ENCODE results near the gene TRIM33. TPM values are rescaled to one million over a fixed set of nuclear protein-coding genes. Genes with fewer than 3 reads are reported as not detected.
"Not testable (repeated sequence)": the region's sequence is repeated elsewhere in the genome, so short reads cannot be mapped to it uniquely, and the experiment has no call there.

The TRIM33 gene
- total RNA-seq, 2 experiments from 2014 or later, result 31.5 to 32.8 TPM

DNA sequence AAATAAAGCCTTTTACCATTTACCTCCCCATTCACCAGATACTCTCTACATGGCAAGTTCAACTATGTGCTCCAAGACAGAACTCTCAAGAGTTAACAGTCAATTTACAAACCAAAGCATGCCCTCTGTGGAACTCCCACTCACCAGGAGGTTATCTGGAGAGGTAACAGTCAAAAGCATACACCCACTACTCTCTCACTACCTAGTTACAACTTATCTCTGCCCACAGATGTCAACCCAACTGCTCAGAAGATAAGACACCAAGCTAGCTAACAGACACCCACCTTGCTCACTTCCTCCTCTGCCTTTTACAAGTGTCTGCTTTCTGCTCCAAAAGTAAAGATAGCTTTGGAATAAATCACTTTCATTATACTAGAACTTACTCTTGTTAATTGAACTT is 131.0 kb downstream of the TRIM33 start:
- no peaks in the 10 kb centered on the region for H3K4me1 Mint-ChIP-seq
- no peak for DNase-seq
- peaks cover 5% of the 10 kb centered on the region for H3K36me3 Mint-ChIP-seq
- H3K4me3 Mint-ChIP-seq, result no peak overlapping the region
- peaks cover 39% of the 10 kb centered on the region for H3K9me3 Mint-ChIP-seq
- H3K27ac Mint-ChIP-seq, result no peak overlapping the region
- H3K27me3 Mint-ChIP-seq, result no peaks in the 10 kb centered on the region

DNA sequence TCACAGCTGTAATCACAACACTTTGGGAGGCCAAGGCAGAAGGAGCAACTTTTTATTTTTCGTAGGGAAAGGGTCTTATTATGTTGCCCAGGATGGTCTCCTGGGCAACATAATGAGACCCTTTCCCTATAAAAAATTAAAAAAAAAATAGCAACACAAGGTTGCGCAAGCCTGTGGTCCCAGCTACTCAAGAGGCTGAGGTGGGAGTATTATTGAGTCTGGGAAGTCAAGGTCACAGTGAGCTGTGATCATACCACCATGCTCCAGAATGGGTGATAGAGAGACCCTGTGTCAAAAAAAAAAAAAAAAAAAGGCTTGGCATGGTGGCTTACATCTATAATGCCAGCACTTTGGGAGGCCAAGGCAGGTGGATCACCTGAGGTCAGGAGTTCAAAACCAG is 131.6 kb downstream of the TRIM33 start:
- Mint-ChIP-seq H3K36me3 (peaks cover 5% of the 10 kb centered on the region), H3K27me3 (no peaks in the 10 kb centered on the region), H3K9me3 (peaks cover 36% of the 10 kb centered on the region), H3K4me1 (no peaks in the 10 kb centered on the region), H3K27ac (no peak overlapping the region), H3K4me3 (no peak overlapping the region)
- DNase-seq, result no peak

DNA sequence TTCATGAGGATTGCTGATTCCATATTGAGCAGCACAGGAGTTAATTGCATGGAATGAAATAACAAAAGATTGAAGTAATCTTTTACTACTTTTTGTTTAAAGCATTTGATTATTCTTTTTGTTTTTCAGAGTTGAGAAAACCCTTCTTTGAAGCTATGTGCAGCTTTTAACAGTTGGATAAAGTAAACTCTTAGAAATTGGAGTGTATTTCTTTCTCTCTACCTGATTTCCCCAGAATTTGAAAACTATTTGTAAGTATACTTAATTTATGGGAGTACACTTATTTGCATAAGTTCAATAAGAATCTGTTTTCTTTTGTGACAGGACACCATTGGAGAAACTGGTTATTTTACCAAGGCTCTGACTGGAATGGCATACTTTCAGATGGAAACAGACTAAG is 133.6 kb downstream of the TRIM33 start:
- Mint-ChIP-seq H3K27me3 (no peaks in the 10 kb centered on the region), H3K4me1 (no peaks in the 10 kb centered on the region), H3K9me3 (peaks cover 35% of the 10 kb centered on the region), H3K36me3 (peaks cover 6% of the 10 kb centered on the region), H3K27ac (no peak overlapping the region), H3K4me3 (no peak overlapping the region)
- DNase-seq, result no peak

DNA sequence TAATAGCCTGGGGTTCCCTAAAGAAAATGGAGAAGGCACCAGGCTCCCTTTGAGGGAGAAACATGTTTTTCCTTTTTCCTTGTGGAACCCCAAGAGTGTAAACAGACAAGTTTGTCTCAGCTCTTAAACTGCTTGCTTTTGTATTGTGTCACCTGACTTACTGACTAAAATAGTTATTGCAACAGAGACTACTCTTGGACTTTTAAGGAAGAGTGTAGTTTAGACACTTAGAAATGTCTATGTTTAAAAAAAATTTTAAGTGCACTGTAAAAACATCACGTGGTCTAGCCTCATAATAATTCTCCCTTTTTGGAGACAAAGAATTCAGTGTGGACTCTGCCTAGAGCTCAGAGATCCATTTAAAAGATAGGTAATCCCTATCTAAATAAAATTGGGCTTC is 141.1 kb downstream of the TRIM33 start:
- Mint-ChIP-seq H3K4me1 (no peaks in the 10 kb centered on the region), H3K27me3 (no peaks in the 10 kb centered on the region), H3K4me3 (no peak overlapping the region), H3K9me3 (peaks cover 16% of the 10 kb centered on the region), H3K27ac (no peak overlapping the region), H3K36me3 (peaks cover 2% of the 10 kb centered on the region)
- DNase-seq, result no peak

DNA sequence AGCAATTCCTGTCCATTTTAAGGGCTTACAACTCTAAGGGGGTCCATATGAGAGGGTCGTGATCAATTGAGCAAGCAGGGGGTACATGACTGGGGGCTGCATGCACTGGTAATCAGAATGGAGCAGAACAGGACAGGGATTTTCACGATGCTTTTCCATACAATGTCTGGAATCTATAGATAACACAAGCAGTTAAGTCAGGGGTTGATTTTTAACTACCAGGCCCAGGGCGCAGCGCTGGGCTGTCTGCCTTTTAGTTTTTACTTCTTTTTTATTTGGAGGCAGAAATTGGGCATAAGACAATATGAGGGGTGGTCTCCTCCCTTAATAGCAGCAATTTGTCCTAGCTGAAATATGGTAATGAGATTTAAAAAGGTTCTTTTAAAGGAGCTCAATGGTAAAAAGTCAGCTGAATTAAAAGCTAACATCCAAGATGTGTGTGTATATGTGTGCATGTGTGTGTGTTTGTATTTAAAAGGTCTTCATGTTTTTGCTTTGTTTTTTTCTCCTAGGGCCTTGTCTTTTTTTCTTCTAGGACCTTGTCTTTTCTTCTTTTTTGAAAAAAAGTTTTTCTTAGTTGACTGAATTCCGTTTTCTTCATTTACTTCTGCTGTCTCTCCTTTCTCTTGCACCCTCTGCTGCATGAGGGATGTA is 141.6 kb downstream of the TRIM33 start:
- H3K4me3 Mint-ChIP-seq, H3K4me1 Mint-ChIP-seq, H3K27me3 Mint-ChIP-seq, H3K27ac Mint-ChIP-seq, H3K36me3 Mint-ChIP-seq, DNase-seq: not testable (repeated sequence)
- peaks cover 16% of the 10 kb centered on the region for H3K9me3 Mint-ChIP-seq

DNA sequence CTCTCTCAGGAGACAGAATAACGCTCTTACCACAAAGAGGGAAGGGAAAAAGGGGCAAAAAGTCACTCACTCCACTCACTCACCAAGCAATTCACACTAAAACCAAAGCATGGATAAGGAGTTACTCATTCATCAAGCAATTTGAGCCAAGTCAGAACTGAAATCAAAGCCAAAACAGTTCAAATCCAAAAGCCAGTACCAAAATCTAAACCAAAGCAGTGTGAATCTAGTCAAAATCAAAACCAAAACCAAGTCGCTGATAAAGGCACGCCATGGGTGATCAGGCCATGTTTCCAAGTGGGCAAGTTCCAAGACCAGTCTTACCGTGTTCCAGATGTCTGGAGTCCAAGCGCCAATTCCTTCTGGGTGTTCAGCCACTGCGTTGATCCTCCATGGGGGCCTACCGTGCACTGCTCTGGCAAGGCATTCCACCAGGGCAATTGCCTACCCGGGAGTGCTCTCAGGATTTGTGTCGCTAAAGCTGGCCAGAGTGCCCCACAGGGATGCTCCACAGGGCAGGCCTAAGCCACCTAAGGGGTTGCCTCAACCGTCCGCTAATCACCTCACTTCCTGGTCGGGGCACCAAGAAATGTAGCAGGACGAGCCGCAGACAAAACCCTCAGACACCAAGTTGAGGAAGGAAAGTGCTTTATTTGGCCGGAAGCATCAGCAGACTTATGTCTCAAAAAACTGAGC is 142.3 kb downstream of the TRIM33 start:
- Mint-ChIP-seq H3K27ac (no peak overlapping the region), H3K4me3 (no peak overlapping the region), H3K4me1 (no peaks in the 10 kb centered on the region), H3K36me3 (no peaks in the 10 kb centered on the region), H3K9me3 (peaks cover 13% of the 10 kb centered on the region), H3K27me3 (no peaks in the 10 kb centered on the region)
- no peak for DNase-seq

DNA sequence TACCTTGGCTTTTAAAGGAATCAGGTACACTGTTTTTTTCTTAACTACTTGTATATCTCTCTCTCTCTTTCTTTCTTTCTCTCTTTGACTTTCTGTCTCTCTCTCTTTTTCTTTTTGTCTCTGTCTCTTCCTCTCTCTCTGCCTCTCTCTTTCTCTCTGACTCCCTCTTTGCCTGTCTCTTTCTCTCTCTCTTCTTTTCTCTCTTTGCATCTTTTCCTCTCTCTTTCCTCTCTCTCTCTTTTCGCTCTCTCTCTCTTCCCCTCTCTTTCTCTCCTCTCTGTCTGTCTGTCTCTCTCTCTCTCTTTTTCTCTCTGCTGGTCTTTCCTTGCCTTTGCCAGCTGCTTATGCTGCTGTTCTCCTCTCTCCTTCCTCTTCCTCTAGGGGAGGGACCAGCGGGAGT is 143.2 kb downstream of the TRIM33 start:
- Mint-ChIP-seq H3K9me3 (peaks cover 17% of the 10 kb centered on the region), H3K36me3 (peaks cover 2% of the 10 kb centered on the region), H3K4me1 (no peaks in the 10 kb centered on the region), H3K27me3 (no peaks in the 10 kb centered on the region), H3K4me3 (no peak overlapping the region), H3K27ac (no peak overlapping the region)
- DNase-seq, result no peak

DNA sequence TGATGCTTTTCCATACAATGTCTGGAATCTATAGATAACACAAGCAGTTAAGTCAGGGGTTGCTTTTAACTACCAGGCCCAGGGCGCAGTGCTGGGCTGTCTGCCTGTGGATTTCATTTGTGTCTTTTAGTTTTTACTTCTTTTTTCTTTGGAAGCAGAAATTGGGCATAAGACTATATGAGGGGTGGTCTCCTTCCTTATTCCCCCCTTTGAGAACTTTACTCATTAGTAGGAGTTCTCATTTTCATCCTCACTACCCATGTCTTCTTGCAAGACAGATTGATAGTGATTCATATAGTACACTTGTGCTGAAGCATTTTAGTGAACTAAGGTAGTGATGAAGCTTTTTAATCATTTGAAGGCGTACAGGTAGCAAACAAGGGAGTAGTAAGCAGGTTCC is 147.8 kb downstream of the TRIM33 start:
- not testable (repeated sequence) for H3K27me3 Mint-ChIP-seq, H3K27ac Mint-ChIP-seq, H3K4me1 Mint-ChIP-seq, H3K4me3 Mint-ChIP-seq, DNase-seq, H3K36me3 Mint-ChIP-seq
- peaks cover 17% of the 10 kb centered on the region for H3K9me3 Mint-ChIP-seq

DNA sequence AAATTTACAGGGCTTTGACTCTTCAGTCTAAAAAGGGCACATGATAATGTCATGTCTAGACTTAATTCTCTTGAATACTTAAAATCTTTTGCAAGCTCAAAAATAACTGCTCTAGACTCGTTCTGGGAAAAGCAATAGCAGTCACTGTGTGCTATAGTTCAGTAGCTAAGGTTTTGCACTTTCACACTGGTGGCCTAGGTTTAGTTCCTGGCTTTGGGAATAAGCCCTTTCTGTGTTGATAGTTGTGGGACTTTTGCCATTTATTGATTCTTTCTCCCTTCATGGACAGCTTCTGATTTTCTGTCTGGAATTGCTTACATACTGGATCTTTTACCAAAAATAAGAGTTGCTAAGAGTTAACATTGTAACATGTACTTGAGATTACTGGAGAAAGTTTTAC is 151.2 kb downstream of the TRIM33 start:
- H3K9me3 Mint-ChIP-seq, result peaks cover 8% of the 10 kb centered on the region
- no peak for DNase-seq
- H3K4me3 Mint-ChIP-seq, result no peak overlapping the region
- no peaks in the 10 kb centered on the region for H3K27me3 Mint-ChIP-seq
- H3K4me1 Mint-ChIP-seq, result no peaks in the 10 kb centered on the region
- H3K27ac Mint-ChIP-seq, result no peak overlapping the region
- H3K36me3 Mint-ChIP-seq, result peaks cover 2% of the 10 kb centered on the region

DNA sequence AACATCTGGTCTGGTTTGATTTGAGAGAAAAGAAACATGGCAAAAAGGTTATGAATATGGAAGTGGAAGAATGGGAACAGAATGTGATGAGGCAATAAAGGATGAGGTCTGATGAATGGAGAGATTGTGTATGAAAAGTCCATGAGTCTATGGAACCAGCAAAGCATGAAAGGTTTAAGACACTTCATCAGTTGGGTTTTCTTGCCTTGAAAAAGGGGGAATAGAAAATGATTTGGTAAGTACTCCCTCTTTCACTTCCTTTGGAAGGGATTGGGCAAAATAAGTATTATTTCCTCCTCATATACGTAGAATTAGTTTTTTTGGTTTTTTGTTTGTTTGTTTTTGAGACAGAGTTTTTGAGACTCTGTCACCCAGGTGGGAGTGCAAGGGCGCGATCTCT is 155.8 kb downstream of the TRIM33 start:
- Mint-ChIP-seq H3K27ac (no peak overlapping the region), H3K4me1 (peaks cover 9% of the 10 kb centered on the region), H3K4me3 (no peak overlapping the region), H3K9me3 (no peaks in the 10 kb centered on the region), H3K27me3 (no peaks in the 10 kb centered on the region), H3K36me3 (no peaks in the 10 kb centered on the region)
- DNase-seq, result no peak

DNA sequence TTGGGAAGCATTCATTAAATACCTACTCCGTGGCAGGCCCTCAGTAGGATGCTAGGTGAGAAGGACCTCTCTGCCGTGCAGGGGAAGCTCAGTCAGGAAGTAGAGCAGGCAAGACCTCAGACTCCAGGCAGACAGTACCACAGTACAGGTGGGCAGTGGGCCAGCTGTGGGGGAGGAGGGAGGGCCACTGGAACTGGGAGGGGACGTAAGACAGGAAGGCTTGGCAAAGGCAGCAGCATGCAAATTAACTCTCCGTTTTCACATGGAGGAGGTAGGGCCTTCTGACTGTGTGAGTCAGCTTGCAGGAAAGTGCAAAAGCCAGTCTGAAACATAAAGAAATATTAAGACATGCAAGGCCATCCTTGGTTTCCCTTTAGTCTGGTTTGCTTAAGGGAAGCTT is 157.7 kb downstream of the TRIM33 start:
- DNase-seq, result no peak
- Mint-ChIP-seq H3K9me3 (no peaks in the 10 kb centered on the region), H3K4me3 (no peak overlapping the region), H3K36me3 (no peaks in the 10 kb centered on the region), H3K27ac (no peak overlapping the region), H3K4me1 (peaks cover 9% of the 10 kb centered on the region), H3K27me3 (no peaks in the 10 kb centered on the region)

DNA sequence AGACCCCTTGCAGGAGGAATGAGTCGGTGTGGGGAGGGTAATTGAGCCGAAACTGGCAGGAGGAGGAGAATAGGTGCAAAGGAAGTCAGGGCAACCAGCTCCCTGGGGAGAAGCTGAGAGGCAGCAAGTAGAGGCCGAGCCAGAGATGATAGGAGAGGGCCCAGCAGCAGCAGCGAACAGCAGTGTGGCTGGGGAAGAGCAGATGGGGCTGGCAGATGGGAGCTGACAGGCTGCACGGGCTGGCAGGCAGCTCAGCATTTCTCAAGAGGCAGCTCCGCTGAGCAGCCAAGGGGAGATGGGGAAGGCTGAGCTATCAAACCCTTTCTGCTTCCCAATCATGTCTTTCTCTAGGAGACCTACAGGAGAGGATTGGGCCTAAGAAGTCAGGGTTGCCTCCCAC is 158.2 kb downstream of the TRIM33 start:
- Mint-ChIP-seq H3K9me3 (no peaks in the 10 kb centered on the region), H3K4me3 (no peak overlapping the region), H3K36me3 (no peaks in the 10 kb centered on the region), H3K4me1 (peaks cover 9% of the 10 kb centered on the region), H3K27me3 (no peaks in the 10 kb centered on the region), H3K27ac (no peak overlapping the region)
- DNase-seq, result no peak

DNA sequence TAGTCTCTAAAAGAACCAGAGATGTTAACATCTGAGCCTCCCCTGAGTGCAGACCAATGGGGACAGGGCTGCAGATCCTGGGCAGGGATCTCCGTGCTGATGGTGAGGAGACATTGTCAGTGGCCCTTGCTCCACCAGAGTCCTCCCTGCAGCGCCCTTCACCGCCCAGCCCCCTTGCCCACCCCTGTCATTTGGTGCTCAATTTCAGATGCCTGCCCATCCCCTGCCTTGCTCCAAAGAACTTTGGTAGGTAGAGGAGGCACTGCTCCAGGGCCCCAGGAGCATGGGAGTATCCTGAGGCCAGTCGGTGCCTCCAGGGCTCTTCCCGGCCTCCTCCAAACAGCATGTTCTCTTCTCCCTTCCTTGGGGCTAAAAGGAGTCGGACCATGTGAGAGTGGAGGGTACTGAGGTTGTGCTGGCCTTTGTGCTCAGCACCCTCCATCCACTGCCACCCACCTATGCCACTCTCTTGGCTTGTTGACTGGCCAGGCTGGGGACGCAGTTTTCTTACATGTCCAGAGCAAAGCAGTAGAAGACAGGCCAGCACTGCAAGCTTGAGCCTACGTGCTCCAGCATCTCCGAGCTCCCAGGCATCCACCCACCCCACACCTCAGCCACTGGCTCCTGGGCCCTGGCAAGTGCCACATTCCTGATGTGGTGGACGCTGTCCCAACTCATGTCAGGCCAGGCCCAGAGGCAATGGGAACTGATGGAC is 160.1 kb downstream of the TRIM33 start:
- Mint-ChIP-seq H3K4me1 (peaks cover 12% of the 10 kb centered on the region), H3K27ac (no peak overlapping the region), H3K27me3 (no peaks in the 10 kb centered on the region), H3K9me3 (no peaks in the 10 kb centered on the region), H3K36me3 (no peaks in the 10 kb centered on the region), H3K4me3 (no peak overlapping the region)
- DNase-seq, result no peak

DNA sequence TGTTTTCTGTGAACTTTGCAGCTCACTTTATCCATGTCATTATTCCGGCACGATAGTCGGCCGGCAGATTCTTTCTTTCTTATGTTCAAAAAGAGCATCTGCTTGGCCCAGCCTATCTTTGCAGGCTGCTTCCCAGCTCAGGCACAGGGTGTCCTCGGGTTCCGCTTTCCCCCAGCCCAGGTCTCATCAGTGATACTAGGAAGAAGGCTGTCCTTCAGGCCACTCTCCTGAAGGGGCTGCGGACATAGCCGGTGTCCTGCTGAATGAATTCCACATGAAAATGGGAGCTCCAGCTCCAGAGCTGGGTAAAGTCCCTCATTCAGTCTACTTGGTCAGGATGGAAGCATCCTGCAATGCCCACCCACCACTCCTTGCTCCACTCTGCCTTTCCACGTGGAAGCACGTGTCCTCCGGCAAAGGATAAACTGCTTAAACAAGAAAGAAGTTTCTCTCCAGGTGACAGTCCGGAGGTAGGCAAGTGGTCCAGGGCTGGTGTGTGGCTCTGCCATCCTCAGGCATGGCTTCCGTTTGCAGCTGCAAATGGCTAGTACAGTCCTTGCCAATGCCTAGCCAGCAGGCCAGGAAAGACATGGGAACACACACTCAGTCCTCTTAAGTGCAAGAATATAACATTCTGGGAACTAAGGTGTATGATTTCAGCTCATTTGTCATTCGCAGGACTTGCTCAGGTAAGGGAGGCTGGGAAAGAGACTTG is 161.0 kb downstream of the TRIM33 start:
- Mint-ChIP-seq H3K27ac (no peak overlapping the region), H3K4me3 (no peak overlapping the region), H3K9me3 (no peaks in the 10 kb centered on the region), H3K27me3 (peaks cover 2% of the 10 kb centered on the region), H3K4me1 (peaks cover 16% of the 10 kb centered on the region), H3K36me3 (no peaks in the 10 kb centered on the region)
- DNase-seq, result no peak
